GM21515 (cell line): ENCODE results near the gene COBLL1.

Experiments used
- ATAC-seq: cut with Tn5 transposase; IDR thresholded peaks from one replicate; pipeline ENCODE4 v1.9.1; 2021; ENCODE audit not compliant: unreplicated experiment

Gene COBLL1

GRCh38 chr2:164859251-164859818 is 17.7 kb upstream of the COBLL1 start:
- ATAC-seq = no peak

- no peak for ATAC-seq
Observed at GRCh38 chr2:164852086-164852485, 10.5 kb upstream of the COBLL1 start.

- ATAC-seq = no peak
Observed at GRCh38 chr2:164850235-164850634, 8.6 kb upstream of the COBLL1 start.

GRCh38 chr2:164849506-164849905 is 7.9 kb upstream of the COBLL1 start:
- ATAC-seq = no peak

- ATAC-seq = no peak
Observed at GRCh38 chr2:164847981-164848741, 6.5 kb upstream of the COBLL1 start.

- no peak for ATAC-seq
Observed at GRCh38 chr2:164847291-164847690, 5.7 kb upstream of the COBLL1 start.

GRCh38 chr2:164846276-164846675 is 4.7 kb upstream of the COBLL1 start:
- ATAC-seq = no peak

- no peak for ATAC-seq
Observed at GRCh38 chr2:164843346-164843911, 1.8 kb upstream of the COBLL1 start.

- no peak for ATAC-seq
Observed at GRCh38 chr2:164842624-164842966, 972 bp upstream of the COBLL1 start.

GRCh38 chr2:164840930-164841718 is 499 bp downstream of the COBLL1 start:
- ATAC-seq = peak; percentile 72

- no peak for ATAC-seq
Observed at GRCh38 chr2:164840458-164840929, 1.1 kb downstream of the COBLL1 start.

GRCh38 chr2:164839914-164840457 is 1.6 kb downstream of the COBLL1 start:
- no peak for ATAC-seq

GRCh38 chr2:164837807-164838206 is 3.8 kb downstream of the COBLL1 start:
- ATAC-seq = no peak

- no peak for ATAC-seq
Observed at GRCh38 chr2:164836907-164837306, 4.7 kb downstream of the COBLL1 start.

- no peak for ATAC-seq
Observed at GRCh38 chr2:164835302-164835701, 6.3 kb downstream of the COBLL1 start.

- ATAC-seq = no peak
Observed at GRCh38 chr2:164831887-164832286, 9.7 kb downstream of the COBLL1 start.

- ATAC-seq = no peak
Observed at GRCh38 chr2:164831180-164831579, 10.4 kb downstream of the COBLL1 start.

- ATAC-seq = no peak
Observed at GRCh38 chr2:164826293-164827243, 15.1 kb downstream of the COBLL1 start.

GRCh38 chr2:164824872-164825271 is 16.8 kb downstream of the COBLL1 start:
- ATAC-seq = no peak

GRCh38 chr2:164823126-164823525 is 18.5 kb downstream of the COBLL1 start:
- no peak for ATAC-seq
